OCI-LY1 (cell line): ENCODE measurements around the gene CRMP1.

Experiments used
- H2AFZ ChIP-seq: fragments of 200-600 bp; sonication (generic), shearing (Covaris generic); 2 replicates; pipeline ENCODE4 v1.6.0; 2014; ENCODE audit warnings: antibody characterized with exemption, mild to moderate bottlenecking, low read length
- H3F3A ChIP-seq: fragments of 200-600 bp; sonication (generic), shearing (Covaris generic); 2 replicates; pipeline ENCODE4 v1.6.0; 2014; ENCODE audit warnings: mild to moderate bottlenecking, antibody characterized with exemption, low read length, moderate library complexity; ENCODE audit not compliant: insufficient read depth
- H3K27ac ChIP-seq: fragments of 200-600 bp; sonication (generic); 2 replicates; pipeline ENCODE4 v1.5.1; 2014; ENCODE audit warnings: low read length, mixed run types, mild to moderate bottlenecking, low read depth; ENCODE audit not compliant: poor library complexity, severe bottlenecking
- H3K27me3 ChIP-seq: fragments of 200-600 bp; sonication (generic); 2 replicates; pipeline ENCODE4 v1.6.0; 2014; ENCODE audit warnings: antibody characterized with exemption, mild to moderate bottlenecking, low read length, moderate library complexity; ENCODE audit not compliant: insufficient read depth
- H3K36me3 ChIP-seq: fragments of 200-600 bp; sonication (generic); 2 replicates; pipeline ENCODE4 v1.6.1; 2014; ENCODE audit warnings: mild to moderate bottlenecking, antibody characterized with exemption, low read length, moderate library complexity, mixed read lengths; ENCODE audit not compliant: insufficient read depth
- H3K4me1 ChIP-seq: fragments of 200-600 bp; sonication (generic); 2 replicates; pipeline ENCODE4 v1.5.1; 2014; ENCODE audit warnings: mild to moderate bottlenecking, low read length, moderate library complexity; ENCODE audit not compliant: insufficient read depth, severe bottlenecking
- H3K4me2 ChIP-seq: fragments of 200-600 bp; sonication (generic), shearing (Covaris generic); 2 replicates; pipeline ENCODE4 v1.6.1; 2014; ENCODE audit warnings: low read length
- H3K4me3 ChIP-seq: fragments of 200-600 bp; sonication (generic); 2 replicates; pipeline ENCODE4 v1.5.1; 2014; ENCODE audit warnings: low read length, low read depth, mild to moderate bottlenecking, mixed read lengths; ENCODE audit not compliant: poor library complexity, severe bottlenecking
- H3K79me2 ChIP-seq: fragments of 200-600 bp; shearing (Covaris generic); 2 replicates; pipeline ENCODE4 v1.6.1; 2016; ENCODE audit warnings: mixed run types, low read length, mixed read lengths; ENCODE audit not compliant: insufficient read depth
- H3K9ac ChIP-seq: fragments of 200-600 bp; sonication (generic), shearing (Covaris generic); 2 replicates; pipeline ENCODE4 v1.6.1; 2014; ENCODE audit warnings: mild to moderate bottlenecking, low read length, mixed read lengths
- H3K9me2 ChIP-seq: fragments of 200-600 bp; sonication (generic), shearing (Covaris generic); 2 replicates; pipeline ENCODE4 v1.6.1; 2014; ENCODE audit warnings: low read depth, mild to moderate bottlenecking, low read length, mixed read lengths
- H3K9me3 ChIP-seq: fragments of 200-600 bp; shearing (Covaris generic); 2 replicates; pipeline ENCODE4 v1.6.1; 2014; ENCODE audit warnings: low read length, mixed read lengths
- H4K20me1 ChIP-seq: fragments of 200-600 bp; sonication (generic), shearing (Covaris generic); 2 replicates; pipeline ENCODE4 v1.6.0; 2016; ENCODE audit warnings: mild to moderate bottlenecking, low read length; ENCODE audit not compliant: insufficient read depth
- CTCF ChIP-seq: fragments of 200-600 bp; sonication (generic), shearing (Covaris generic); IDR thresholded peaks from 2 replicates; pipeline ENCODE4 v1.5.1; 2017; ENCODE audit warnings: mild to moderate bottlenecking, antibody characterized with exemption, low read length, moderate library complexity, mixed read lengths
- EZH2 ChIP-seq: fragments of 200-600 bp; sonication (generic), shearing (Covaris generic); IDR thresholded peaks from 2 replicates; pipeline ENCODE4 v1.8.0; 2017; ENCODE audit warnings: borderline replicate concordance, mixed run types, mild to moderate bottlenecking, antibody characterized with exemption, low read length, moderate library complexity, mixed read lengths

The CRMP1 gene

GRCh38 chr4:5918331-5918985, 25.6 kb upstream of the CRMP1 start:
- H3K4me1 ChIP-seq, result no peaks in the 10 kb centered on the region
- H3K9me2 ChIP-seq, result no peaks in the 10 kb centered on the region
- no peaks in the 10 kb centered on the region for H3K27me3 ChIP-seq
- H3F3A ChIP-seq, result no peaks in the 10 kb centered on the region
- no peak overlapping the region for H3K27ac ChIP-seq
- H3K4me3 ChIP-seq, result no peak overlapping the region
- H3K9me3 ChIP-seq, result no peaks in the 10 kb centered on the region
- TF ChIP-seq CTCF (no peak), EZH2 (no peak)
- no peak overlapping the region for H2AFZ ChIP-seq
- H3K4me2 ChIP-seq, result no peak overlapping the region
- H3K79me2 ChIP-seq, result no peaks in the 10 kb centered on the region
- H4K20me1 ChIP-seq, result no peaks in the 10 kb centered on the region
- H3K9ac ChIP-seq, result no peak overlapping the region
- no peaks in the 10 kb centered on the region for H3K36me3 ChIP-seq

- H3K4me2 ChIP-seq, result no peak overlapping the region
- H3K9me3 ChIP-seq, result no peaks in the 10 kb centered on the region
These were observed 24.8 kb upstream of the CRMP1 start for GRCh38 chr4:5917672-5918071.

GRCh38 chr4:5916229-5916628, 23.3 kb upstream of the CRMP1 start:
- H3K9ac ChIP-seq, result no peak overlapping the region
- H3K4me1 ChIP-seq, result no peaks in the 10 kb centered on the region
- H3K4me3 ChIP-seq, result no peak overlapping the region
- H3K27ac ChIP-seq, result no peak overlapping the region
- no peaks in the 10 kb centered on the region for H3K36me3 ChIP-seq
- no peak overlapping the region for H2AFZ ChIP-seq
- no peaks in the 10 kb centered on the region for H3K27me3 ChIP-seq
- TF ChIP-seq CTCF (no peak), EZH2 (no peak)
- no peaks in the 10 kb centered on the region for H3F3A ChIP-seq
- no peaks in the 10 kb centered on the region for H3K9me2 ChIP-seq
- H4K20me1 ChIP-seq, result no peaks in the 10 kb centered on the region
- H3K9me3 ChIP-seq, result no peaks in the 10 kb centered on the region
- no peak overlapping the region for H3K4me2 ChIP-seq
- H3K79me2 ChIP-seq, result no peaks in the 10 kb centered on the region

More at GRCh38 chr4:5917672-5918071, 24.8 kb upstream of the CRMP1 start:
- TF ChIP-seq EZH2, result no peak
- TF ChIP-seq CTCF, result no peak
- H3K9ac ChIP-seq, result no peak overlapping the region
- no peaks in the 10 kb centered on the region for H3F3A ChIP-seq
- H3K4me1 ChIP-seq, result no peaks in the 10 kb centered on the region
- H3K27ac ChIP-seq, result no peak overlapping the region
- H3K27me3 ChIP-seq, result no peaks in the 10 kb centered on the region
- no peaks in the 10 kb centered on the region for H3K79me2 ChIP-seq
- H3K4me3 ChIP-seq, result no peak overlapping the region
- no peaks in the 10 kb centered on the region for H3K36me3 ChIP-seq
- H2AFZ ChIP-seq, result no peak overlapping the region
- H3K9me2 ChIP-seq, result no peaks in the 10 kb centered on the region
- no peaks in the 10 kb centered on the region for H4K20me1 ChIP-seq
